GM19328 (cell line): ENCODE measurements around the gene XYLT1.
A peak's percentile ranks its signal among the peaks of the same experiment; 100 is the strongest.
"Not testable (repeated sequence)": the region's sequence is repeated elsewhere in the genome, so short reads cannot be mapped to it uniquely, and the experiment has no call there.

ENCODE experiments used
- ATAC-seq: cut with Tn5 transposase; IDR thresholded peaks from one replicate; pipeline ENCODE4 v1.9.1; 2021; ENCODE audit warnings: mild to moderate bottlenecking, moderate library complexity; ENCODE audit not compliant: unreplicated experiment

The XYLT1 gene

DNA sequence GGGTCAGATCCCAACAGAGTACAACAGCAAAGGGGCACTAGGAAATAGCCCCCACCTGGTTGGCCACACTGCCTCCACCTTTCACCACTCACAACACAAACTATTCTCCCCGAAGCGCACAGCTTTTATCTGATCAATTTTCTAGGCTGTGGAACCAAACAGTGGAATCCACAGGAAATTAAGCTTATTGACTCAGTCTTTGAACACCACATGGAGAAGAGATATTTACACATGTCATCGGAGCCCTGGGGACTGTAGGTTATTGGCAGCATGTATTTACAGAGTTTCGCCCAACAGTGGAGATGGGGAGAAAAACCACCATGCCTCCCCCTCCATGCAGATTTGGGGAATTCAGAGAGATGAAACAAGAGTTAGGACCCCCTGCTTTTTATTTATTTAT lies 154.8 kb downstream of the XYLT1 start:
- no peak for ATAC-seq

DNA sequence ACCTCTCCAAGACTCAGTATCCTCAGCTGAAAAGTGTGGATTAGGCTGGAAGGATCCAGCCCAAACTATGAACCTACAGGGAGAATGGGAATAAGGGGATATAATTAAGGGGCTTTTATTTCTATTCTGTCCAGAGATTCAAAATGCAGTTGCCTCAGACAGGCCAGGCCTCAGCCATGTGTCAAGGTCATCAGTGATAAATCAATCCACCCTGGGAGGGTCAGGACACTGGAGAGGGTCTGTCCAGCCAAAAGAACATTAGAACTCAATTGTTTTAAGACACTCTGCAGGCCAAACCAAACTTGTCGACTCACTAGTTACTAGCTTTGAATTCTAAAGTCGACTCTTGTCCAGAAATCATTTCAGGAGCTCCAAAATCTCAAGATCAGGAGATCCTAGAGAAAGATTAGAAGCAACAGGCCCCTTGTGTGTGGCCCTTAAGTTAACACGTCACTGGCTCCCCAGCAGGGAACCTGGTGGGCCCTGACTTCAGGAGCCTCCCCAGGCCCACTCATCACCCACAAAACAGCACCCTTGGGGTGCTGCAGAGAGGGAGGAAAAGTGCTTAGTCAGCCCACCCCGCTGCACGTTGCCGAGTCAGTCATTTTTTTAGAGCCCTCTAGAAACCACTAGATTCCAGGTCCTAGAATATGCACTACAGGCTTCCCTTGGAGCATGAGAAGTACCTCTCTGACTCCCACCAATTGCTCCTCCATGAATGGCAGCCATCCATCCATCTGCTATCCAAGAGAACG lies 156.8 kb downstream of the XYLT1 start:
- ATAC-seq: no peak

- no peak for ATAC-seq
Observed at GRCh38 chr16:17313085-17313611, 157.6 kb downstream of the XYLT1 start.

DNA sequence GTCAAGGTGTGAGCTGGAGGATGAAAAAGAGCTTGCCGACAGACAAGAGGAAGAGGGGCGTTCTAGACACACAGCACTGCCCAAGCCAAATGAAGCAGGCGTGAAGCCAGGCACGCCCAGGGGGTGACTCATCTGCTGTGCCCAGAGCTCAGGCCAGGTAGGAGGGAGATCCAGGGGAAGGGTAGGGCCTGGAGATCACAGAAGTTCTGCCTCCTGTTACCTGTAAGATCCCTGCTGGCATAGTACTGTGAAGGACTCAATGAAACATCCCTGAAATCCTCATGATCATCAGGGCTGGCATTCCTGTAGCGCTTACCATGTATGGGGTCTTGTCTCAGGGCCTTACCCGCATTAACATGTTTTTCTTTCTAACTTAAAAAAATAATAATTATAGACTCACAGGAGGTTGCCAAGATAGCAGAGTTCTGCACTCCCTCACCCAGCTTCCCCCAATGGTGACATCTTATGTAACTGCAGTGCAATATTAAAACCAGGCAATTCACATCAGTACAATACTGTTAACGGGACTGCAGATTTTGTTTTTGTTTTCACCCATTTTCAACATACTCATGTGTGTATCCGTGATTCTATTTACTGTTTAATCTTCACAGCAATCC lies 158.6 kb downstream of the XYLT1 start:
- no peak for ATAC-seq

- ATAC-seq: no peak
Observed at GRCh38 chr16:17311333-17312093, 159.2 kb downstream of the XYLT1 start.

DNA sequence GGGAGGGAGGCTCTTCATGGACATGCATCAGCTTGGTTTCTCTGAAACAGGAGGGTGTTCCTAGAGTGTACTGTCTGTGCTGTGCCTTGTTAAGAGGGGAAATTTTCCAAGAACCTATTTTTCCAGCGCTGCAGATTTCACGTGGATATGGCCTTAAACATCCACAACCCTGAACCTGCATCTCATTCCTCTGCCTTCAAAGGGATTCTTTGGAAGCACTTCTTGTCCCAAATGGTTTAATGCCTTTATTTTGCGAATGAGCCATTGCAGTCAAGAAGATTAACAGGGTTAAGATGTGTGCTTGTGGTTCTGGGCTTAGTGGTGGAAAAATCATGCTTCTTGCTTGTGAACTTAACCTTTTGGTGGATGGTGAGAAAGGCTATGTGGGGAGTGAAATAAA lies 161.2 kb downstream of the XYLT1 start:
- no peak for ATAC-seq

- no peak for ATAC-seq
Observed at GRCh38 chr16:17308186-17308585, 162.6 kb downstream of the XYLT1 start.

GRCh38 chr16:17307504-17307903 lies 163.3 kb downstream of the XYLT1 start:
- ATAC-seq: no peak

GRCh38 chr16:17306745-17307144 lies 164.0 kb downstream of the XYLT1 start:
- ATAC-seq: no peak

DNA sequence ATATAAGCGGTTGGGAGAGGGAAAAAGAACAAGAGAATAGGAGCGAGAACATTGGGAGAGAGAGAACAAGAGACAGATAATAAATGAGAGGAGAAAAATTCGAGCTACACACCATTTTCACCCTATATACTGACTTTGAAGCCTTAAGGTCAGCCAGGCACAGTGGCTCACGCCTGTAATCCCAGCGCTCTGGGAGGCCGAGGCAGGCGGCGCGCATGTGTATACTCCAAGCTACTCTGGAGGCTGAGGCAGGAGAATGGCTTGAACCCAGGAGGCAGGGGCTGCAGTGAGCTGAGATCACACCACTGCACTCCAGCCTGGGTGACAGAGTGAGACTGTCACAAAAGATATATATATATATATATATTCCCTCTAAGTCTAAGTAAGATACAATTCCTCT lies 164.5 kb downstream of the XYLT1 start:
- not testable (repeated sequence) for ATAC-seq

- ATAC-seq: no peak
Observed at GRCh38 chr16:17305694-17306093, 165.1 kb downstream of the XYLT1 start.

DNA sequence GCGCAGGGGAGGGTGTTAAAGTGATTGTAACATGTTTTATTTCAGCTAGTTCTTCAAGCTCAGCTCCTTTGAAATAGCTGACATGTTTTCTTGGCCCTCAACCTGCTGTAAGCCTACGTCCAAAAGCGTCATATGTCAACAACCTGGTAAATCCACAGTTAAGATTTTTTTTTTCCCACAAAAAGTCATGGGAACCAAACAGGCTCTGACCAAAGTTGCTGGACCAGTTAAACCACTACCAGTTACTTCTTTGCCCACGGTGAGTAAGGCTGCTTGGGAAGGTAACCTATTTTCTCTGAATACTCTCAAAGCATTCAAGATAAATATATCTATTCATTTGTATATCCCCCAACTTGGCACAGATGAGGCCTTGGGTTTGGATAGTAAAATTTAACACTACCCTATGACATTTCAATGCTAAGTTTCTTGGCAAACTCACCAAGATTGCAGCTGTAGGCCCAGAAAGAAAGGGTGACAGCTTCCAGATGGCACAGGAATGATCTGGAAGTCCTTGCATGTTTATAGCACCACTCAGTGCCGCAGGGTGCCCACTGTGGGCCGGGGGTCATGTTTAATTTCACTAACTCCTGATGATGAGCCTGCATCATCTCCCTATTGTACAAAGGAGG lies 166.2 kb downstream of the XYLT1 start:
- no peak for ATAC-seq

DNA sequence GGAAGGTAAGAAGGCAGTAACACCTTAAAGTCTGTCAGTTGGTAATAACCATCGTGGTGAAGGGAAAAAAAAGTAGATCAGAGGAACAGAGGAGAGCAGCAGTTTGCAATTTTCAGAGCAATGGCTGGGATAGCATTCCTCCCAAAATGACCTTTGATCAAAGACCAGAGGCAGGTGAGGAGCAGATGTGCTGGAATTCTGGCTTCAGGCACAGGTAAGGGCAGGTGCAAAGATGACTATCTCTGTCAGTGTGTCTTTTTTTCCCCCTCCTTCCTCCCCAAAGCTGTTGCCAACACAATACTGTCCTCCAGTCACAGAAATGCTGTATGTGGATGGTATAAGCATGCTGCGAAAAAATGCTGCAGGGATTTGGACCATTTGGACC lies 166.7 kb downstream of the XYLT1 start:
- ATAC-seq: no peak

DNA sequence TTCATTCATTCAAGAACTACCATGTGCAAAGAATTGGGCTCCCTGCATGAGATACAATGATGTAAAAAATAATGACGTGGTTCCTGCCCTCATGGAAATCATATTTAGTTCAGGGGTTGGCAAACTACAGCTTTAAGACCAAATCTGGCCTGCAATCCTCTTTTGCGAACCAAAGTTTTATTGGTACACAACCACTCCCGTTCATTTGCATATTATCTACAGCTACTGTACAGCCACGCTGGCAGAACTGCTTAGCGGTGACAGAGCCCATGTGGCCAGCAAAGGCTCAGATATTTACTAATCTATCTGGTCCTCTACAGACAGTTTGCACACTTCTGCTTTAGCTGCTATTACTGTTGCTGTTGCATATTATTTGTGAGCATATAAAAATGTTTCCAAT lies 167.7 kb downstream of the XYLT1 start:
- no peak for ATAC-seq

- no peak for ATAC-seq
Observed at GRCh38 chr16:17302620-17303019, 168.1 kb downstream of the XYLT1 start.

DNA sequence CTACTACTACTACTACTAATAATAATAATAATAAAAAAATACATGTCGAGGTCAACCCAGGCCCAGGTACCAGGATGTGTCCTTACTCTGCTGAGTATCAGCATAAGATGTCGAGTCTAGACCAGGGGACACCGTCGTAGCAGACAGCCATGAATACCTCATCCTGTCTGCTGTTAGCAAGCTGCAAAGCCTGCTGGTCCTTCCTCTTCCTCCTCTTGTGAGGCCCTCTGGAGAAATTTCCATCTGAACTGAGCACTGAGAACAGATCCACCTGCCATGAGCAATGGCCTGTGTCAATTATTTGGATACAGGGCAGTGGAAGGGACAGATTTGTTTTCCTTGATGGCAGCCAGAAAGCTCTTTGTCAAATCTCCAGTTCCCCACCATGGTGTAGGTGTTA lies 168.5 kb downstream of the XYLT1 start:
- peak; percentile 18 for ATAC-seq

DNA sequence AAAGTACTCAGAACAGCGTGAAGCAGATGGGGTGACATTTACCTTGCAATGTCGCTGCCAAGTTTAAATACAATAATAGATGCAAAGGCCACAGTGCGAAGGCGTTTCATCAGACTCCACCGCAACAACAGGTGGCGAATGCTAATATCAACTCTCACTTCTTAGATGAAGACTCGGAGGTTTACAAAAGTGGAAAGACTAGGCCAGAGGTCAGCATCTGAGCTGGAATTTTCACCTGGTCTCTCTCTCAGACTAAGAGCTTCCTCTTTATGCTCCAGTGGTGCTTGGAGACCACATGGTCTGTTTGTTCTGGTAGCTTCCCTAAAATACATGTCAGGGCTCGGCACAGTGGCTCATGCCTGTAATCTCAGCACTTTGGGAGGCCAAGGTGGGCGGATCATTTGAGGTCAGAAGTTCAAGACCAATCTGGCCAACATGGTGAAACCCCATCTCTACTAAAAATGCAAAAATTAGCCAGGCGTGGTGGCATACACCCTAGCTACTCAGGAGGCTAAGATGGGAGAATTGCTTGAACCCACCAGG lies 169.1 kb downstream of the XYLT1 start:
- peak; percentile 83 for ATAC-seq

DNA sequence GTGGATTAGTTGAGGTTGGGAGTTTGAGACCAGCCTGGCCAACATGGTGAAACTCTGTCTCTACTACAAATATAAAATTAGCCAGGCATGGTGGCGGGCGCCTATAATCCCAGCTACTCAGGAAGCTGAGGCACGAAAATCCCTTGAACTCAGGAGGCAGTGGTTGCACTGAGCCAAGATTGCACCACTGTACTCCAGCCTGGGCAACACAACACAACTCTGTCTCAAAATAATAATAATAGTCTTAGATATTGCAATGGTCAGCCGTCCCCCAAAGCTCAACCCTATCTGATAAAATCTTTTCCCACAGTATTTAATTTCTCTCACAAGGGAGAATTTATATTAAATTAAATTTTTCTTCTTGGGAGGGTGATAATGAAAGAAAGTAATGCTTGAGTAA lies 169.6 kb downstream of the XYLT1 start:
- ATAC-seq: no peak

GRCh38 chr16:17299790-17300189 lies 171.0 kb downstream of the XYLT1 start:
- ATAC-seq: no peak

GRCh38 chr16:17298238-17298637 lies 172.5 kb downstream of the XYLT1 start:
- no peak for ATAC-seq

- ATAC-seq: no peak
Observed at GRCh38 chr16:17296431-17296830, 174.3 kb downstream of the XYLT1 start.
